GM12878 (cell line): ENCODE results near the gene DTNBP1. TPM values are rescaled to one million over a fixed set of nuclear protein-coding genes. Genes with fewer than 3 reads are reported as not detected.

Experiments
- CEBPB ChIP-seq, 2 experiments: fragments of 150-350 bp in 1 of 2; IDR thresholded peaks; 2 replicates each; pipeline ENCODE4 v1.6.1; 2012 to 2014; ENCODE audit warnings: low read depth in 2 of 2, low read length in 2 of 2, borderline replicate concordance in 1 of 2, inconsistent platforms in 1 of 2
- CHD2 ChIP-seq: IDR thresholded peaks from 2 replicates; pipeline ENCODE4 v1.6.1; 2011; ENCODE audit warnings: low read depth, low read length, improper control_type of control experiment, borderline replicate concordance
- HDGF ChIP-seq: fragments of 450-650 bp; IDR thresholded peaks from 2 replicates; pipeline ENCODE4 v1.6.1; 2016; ENCODE audit warnings: antibody characterized with exemption
- IKZF1 ChIP-seq: fragments of 450-650 bp; conservative IDR thresholded peaks from 2 replicates; pipeline ENCODE4 v1.6.1; 2017; ENCODE audit warnings: antibody characterized with exemption, mild to moderate bottlenecking
- NR2C1 ChIP-seq: fragments of 450-650 bp; IDR thresholded peaks from 2 replicates; pipeline ENCODE4 v1.6.1; 2017; ENCODE audit warnings: antibody characterized with exemption, mild to moderate bottlenecking, moderate library complexity
- NR2C2 ChIP-seq: IDR thresholded peaks from 2 replicates; pipeline ENCODE4 v1.6.1; 2011; ENCODE audit warnings: borderline replicate concordance, low read depth; ENCODE audit not compliant: control insufficient read depth, insufficient read length
- PAX5 ChIP-seq: IDR thresholded peaks from 2 replicates; pipeline ENCODE4 v1.6.1; 2011; ENCODE audit warnings: low read depth, low read length, borderline replicate concordance
- PAX8 ChIP-seq: fragments of 450-650 bp; IDR thresholded peaks from 2 replicates; pipeline ENCODE4 v1.6.1; 2017; ENCODE audit warnings: mild to moderate bottlenecking, moderate library complexity
- RELA ChIP-seq: fragments of 450-650 bp; IDR thresholded peaks from 2 replicates; pipeline ENCODE4 v1.8.0; 2014; ENCODE audit warnings: borderline replicate concordance; ENCODE audit not compliant: partially characterized antibody
- SMAD5 ChIP-seq: IDR thresholded peaks from 2 replicates; pipeline ENCODE4 v1.6.1; 2016; ENCODE audit warnings: antibody characterized with exemption, low read depth
- SUZ12 ChIP-seq: fragments of 200-600 bp; sonication (generic); IDR thresholded peaks from one replicate; pipeline ENCODE4 v1.6.1; 2018; ENCODE audit warnings: antibody characterized with exemption, mild to moderate bottlenecking; ENCODE audit not compliant: unreplicated experiment
- polyA plus RNA-seq, 11 experiments: library from polyadenylated mRNA; depleted of rRNA in 4 of 11; unstranded in 6 of 11; stranded (reverse) in 5 of 11; fragments of >200 nt; fragmentation: Nextera tagmentation in 4 of 11; fragmentation: Illumina TruSeq in 1 of 11; extraction: Ambion mirVana in 4 of 11; extraction: Trizol in 1 of 11; gene quantifications; 1 replicate in 1 of 11; 2 replicates in 10 of 11; pipeline versions ENCODE4 v1.2.1 to v1.2.3, GENCODE V29; 2011 to 2016; ENCODE audit warnings: inconsistent platforms in 2 of 11, missing spikeins in 2 of 11, low read depth in 1 of 11
- total RNA-seq, 4 experiments: library from RNA; depleted of rRNA in 3 of 4; stranded (reverse); fragments of >200 nt in 3 of 4; fragmentation: Illumina TruSeq in 1 of 4; extraction: Trizol in 1 of 4; gene quantifications; 2 replicates each; pipeline versions ENCODE4 v1.2.1 to v1.2.3, GENCODE V29; 2013 to 2021
- TF ChIP-seq, protein P1 (sequence below): fragments of 450-650 bp; IDR thresholded peaks from 2 replicates; pipeline ENCODE4 v1.6.1; 2016; ENCODE audit warnings: mild to moderate bottlenecking
- TF ChIP-seq, protein P2 (sequence below): fragments of 450-650 bp; IDR thresholded peaks from 2 replicates; pipeline ENCODE4 v1.6.1; 2016; ENCODE audit warnings: mild to moderate bottlenecking
- TF ChIP-seq, protein P3 (sequence below): IDR thresholded peaks from 2 replicates; pipeline ENCODE4 v1.6.1; 2012; ENCODE audit warnings: mild to moderate bottlenecking, low read depth, low read length
- TF ChIP-seq, protein P4 (sequence below): IDR thresholded peaks from 2 replicates; pipeline ENCODE4 v1.6.1; 2012; ENCODE audit warnings: low read depth, low read length, improper control_type of control experiment

DTNBP1 gene
- total and polyA plus RNA-seq, 10 of the 15 experiments (the other 5 are each of a cell fraction or from before 2014, with no cell fraction given): 7.1 to 40.3 (median 20.1) TPM

DNA sequence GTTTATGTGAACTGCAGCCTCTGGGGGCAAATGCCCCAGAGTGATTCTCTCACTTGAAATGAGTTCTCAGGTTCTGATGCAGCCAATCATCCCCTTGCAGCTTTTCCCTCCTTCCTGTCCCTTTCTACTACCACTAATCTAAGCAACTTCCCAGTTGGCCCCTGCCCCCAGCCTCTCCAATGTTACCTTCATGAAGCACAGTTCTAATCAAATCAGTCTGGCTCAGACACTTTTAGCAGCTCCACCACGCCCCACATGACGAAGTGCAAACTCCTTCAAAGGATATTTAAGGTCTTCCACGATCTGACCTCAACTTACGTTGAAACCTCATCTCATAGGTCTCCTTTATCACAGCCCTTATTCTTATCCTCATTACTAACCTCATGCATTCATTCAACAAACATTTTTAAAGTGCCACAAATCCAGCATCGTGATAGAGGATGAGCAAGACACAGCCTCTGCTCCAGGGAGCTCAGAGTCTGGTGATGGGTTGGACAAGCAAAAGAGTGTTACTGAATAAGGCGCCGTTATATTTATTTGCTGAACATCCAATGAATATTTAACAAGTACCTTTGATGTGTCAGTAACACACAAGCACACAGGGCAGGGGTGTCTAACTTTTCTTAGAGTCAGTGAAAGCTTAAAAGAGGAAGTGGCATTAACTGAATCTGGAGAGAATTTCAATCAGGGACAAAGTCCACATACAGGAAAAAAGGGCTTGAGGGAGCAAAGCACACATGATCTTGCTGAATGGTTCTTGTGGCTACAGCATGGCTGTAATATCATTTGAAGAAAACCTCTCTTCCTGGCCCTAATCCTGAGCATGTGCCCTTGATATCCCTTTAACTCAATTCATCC lies 20.4 kb upstream of the DTNBP1 start (continued):
- TF ChIP-seq, protein P1, sequence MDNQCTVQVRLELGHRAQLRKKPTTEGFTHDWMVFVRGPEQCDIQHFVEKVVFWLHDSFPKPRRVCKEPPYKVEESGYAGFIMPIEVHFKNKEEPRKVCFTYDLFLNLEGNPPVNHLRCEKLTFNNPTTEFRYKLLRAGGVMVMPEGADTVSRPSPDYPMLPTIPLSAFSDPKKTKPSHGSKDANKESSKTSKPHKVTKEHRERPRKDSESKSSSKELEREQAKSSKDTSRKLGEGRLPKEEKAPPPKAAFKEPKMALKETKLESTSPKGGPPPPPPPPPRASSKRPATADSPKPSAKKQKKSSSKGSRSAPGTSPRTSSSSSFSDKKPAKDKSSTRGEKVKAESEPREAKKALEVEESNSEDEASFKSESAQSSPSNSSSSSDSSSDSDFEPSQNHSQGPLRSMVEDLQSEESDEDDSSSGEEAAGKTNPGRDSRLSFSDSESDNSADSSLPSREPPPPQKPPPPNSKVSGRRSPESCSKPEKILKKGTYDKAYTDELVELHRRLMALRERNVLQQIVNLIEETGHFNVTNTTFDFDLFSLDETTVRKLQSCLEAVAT: peak; percentile 65
- 0 out of 2 replicates have a peak, but pooled peaks have one; percentile 27 for TF ChIP-seq NR2C1
- no peak for TF ChIP-seq SMAD5
- TF ChIP-seq PAX5: no peak
- TF ChIP-seq RELA: no peak
- TF ChIP-seq CHD2: peak; percentile 21; the same call in 1 of the 2 replicates
- TF ChIP-seq HDGF: no peak
- TF ChIP-seq, protein P2, sequence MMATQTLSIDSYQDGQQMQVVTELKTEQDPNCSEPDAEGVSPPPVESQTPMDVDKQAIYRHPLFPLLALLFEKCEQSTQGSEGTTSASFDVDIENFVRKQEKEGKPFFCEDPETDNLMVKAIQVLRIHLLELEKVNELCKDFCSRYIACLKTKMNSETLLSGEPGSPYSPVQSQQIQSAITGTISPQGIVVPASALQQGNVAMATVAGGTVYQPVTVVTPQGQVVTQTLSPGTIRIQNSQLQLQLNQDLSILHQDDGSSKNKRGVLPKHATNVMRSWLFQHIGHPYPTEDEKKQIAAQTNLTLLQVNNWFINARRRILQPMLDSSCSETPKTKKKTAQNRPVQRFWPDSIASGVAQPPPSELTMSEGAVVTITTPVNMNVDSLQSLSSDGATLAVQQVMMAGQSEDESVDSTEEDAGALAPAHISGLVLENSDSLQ: peak; percentile 57; the same call in 1 of the 2 replicates
- TF ChIP-seq NR2C2: no peak
- TF ChIP-seq CEBPB (IDR thresholded peaks at IDR 0.05; ENCODE audit: borderline replicate concordance in 1 of 2, low read depth in 2 of 2, low read length in 2 of 2): no peak
- TF ChIP-seq IKZF1: peak; percentile 90
- TF ChIP-seq, protein P3, sequence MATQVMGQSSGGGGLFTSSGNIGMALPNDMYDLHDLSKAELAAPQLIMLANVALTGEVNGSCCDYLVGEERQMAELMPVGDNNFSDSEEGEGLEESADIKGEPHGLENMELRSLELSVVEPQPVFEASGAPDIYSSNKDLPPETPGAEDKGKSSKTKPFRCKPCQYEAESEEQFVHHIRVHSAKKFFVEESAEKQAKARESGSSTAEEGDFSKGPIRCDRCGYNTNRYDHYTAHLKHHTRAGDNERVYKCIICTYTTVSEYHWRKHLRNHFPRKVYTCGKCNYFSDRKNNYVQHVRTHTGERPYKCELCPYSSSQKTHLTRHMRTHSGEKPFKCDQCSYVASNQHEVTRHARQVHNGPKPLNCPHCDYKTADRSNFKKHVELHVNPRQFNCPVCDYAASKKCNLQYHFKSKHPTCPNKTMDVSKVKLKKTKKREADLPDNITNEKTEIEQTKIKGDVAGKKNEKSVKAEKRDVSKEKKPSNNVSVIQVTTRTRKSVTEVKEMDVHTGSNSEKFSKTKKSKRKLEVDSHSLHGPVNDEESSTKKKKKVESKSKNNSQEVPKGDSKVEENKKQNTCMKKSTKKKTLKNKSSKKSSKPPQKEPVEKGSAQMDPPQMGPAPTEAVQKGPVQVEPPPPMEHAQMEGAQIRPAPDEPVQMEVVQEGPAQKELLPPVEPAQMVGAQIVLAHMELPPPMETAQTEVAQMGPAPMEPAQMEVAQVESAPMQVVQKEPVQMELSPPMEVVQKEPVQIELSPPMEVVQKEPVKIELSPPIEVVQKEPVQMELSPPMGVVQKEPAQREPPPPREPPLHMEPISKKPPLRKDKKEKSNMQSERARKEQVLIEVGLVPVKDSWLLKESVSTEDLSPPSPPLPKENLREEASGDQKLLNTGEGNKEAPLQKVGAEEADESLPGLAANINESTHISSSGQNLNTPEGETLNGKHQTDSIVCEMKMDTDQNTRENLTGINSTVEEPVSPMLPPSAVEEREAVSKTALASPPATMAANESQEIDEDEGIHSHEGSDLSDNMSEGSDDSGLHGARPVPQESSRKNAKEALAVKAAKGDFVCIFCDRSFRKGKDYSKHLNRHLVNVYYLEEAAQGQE: no peak
- no peak for TF ChIP-seq SUZ12
- no peak for TF ChIP-seq PAX8
- TF ChIP-seq, protein P4, sequence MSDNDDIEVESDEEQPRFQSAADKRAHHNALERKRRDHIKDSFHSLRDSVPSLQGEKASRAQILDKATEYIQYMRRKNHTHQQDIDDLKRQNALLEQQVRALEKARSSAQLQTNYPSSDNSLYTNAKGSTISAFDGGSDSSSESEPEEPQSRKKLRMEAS: no peak
